Uterus (tissue), 4 donors: ENCODE measurements around the gene FGF13. TPM values are rescaled to one million over a fixed set of nuclear protein-coding genes. Genes with fewer than 3 reads are reported as not detected.

Experiments used
- DNase-seq, 2 donors: peaks; one replicate each; pipeline ENCODE4 v3.0.0-alpha.2; 2019 to 2020
- H3K27ac ChIP-seq, 2 donors: fragments of 200-600 bp; sonication (generic); 1 replicate in 1 of 2; 2 replicates in 1 of 2; pipeline ENCODE4 v1.5.1; 2016 to 2018
- H3K27me3 ChIP-seq, 2 donors: fragments of 200-600 bp; sonication (generic); one replicate each; pipeline ENCODE4 v1.5.1; 2018 to 2019; ENCODE audit warnings: control low read depth in 1 of 2
- H3K36me3 ChIP-seq, 2 donors: fragments of 200-600 bp; sonication (generic); one replicate each; pipeline ENCODE4 v1.5.1; 2019; ENCODE audit warnings: control low read depth in 1 of 2
- H3K4me1 ChIP-seq, 2 donors: fragments of 200-600 bp; sonication (generic); one replicate each; pipeline ENCODE4 v1.5.1; 2018 to 2019; ENCODE audit warnings: control low read depth in 1 of 2
- H3K4me3 ChIP-seq, 2 donors: fragments of 200-600 bp; sonication (generic); 1 replicate in 1 of 2; 2 replicates in 1 of 2; pipeline ENCODE4 v1.5.1; 2018 to 2019; ENCODE audit warnings: mild to moderate bottlenecking in 1 of 2
- H3K9me3 ChIP-seq, 2 donors: fragments of 200-600 bp; sonication (generic); one replicate each; pipeline ENCODE4 v1.5.1; 2019; ENCODE audit warnings: control low read depth in 1 of 2
- CTCF ChIP-seq, 4 experiments: fragments of 200-600 bp in 2 of 4; fragments of 450-650 bp in 2 of 4; sonication (generic) in 2 of 4; IDR thresholded peaks; one replicate each; pipeline ENCODE4 v1.5.1; 2016 to 2019; ENCODE audit warnings: antibody characterized with exemption in 4 of 4, mild to moderate bottlenecking in 2 of 4, moderate library complexity in 1 of 4
- POLR2A ChIP-seq, 2 donors: fragments of 450-650 bp; IDR thresholded peaks; one replicate each; pipeline ENCODE4 v1.6.1; 2016; ENCODE audit warnings: antibody characterized with exemption in 2 of 2, mild to moderate bottlenecking in 1 of 2, moderate library complexity in 1 of 2
- intact Hi-C: fragments of 100-400 bp; cut with DNase I; formaldehyde crosslinking; loops from one replicate; pipeline ENCODE4 v1.15.1; 2023; ENCODE audit warnings: low total_unique reads
- total RNA-seq, 4 donors: library from RNA; depleted of rRNA in 3 of 4; stranded (reverse); fragments of >200 nt in 3 of 4; gene quantifications; one replicate each; pipeline versions ENCODE4 v1.1.0 to v1.2.4, GENCODE V29; 2014 to 2023
- donor health status: DM: yes; HTN: yes; CAD: no.

Gene FGF13
- total RNA-seq, 4 donors from 2014 or later = 15.1 to 51.7 (median 20.1) TPM

- no peak overlapping the region for H3K27ac ChIP-seq
- intact Hi-C loops = no loop called here
- no peak for DNase-seq
- H3K27me3 ChIP-seq = peaks cover 0 to 3% of the 10 kb centered on the region in 2 donors
- H3K4me1 ChIP-seq = no peaks in the 10 kb centered on the region
- no peak for TF ChIP-seq POLR2A (IDR thresholded peaks at IDR 0.05)
- no peak for TF ChIP-seq CTCF (IDR thresholded peaks at IDR 0.05)
- no peaks in the 10 kb centered on the region for H3K9me3 ChIP-seq
- no peak overlapping the region for H3K4me3 ChIP-seq
- H3K36me3 ChIP-seq = no peaks in the 10 kb centered on the region
These were observed 7.4 kb upstream of the FGF13 start for GRCh38 chrX:138718941-138719340.

- Histone ChIP-seq H3K4me1 (no peaks in the 10 kb centered on the region), H3K36me3 (no peaks in the 10 kb centered on the region), H3K27me3 (no peaks in the 10 kb centered on the region), H3K27ac (peak overlapping the region; percentile 33 to 74), H3K4me3 (peak overlapping the region; percentile 39 to 54), H3K9me3 (no peaks in the 10 kb centered on the region)
- intact Hi-C loops = no loop called here
- TF ChIP-seq POLR2A (IDR thresholded peaks at IDR 0.05) = no peak
- peak; percentile 11 to 16 for DNase-seq
These were observed 613 bp downstream of the FGF13 start for GRCh38 chrX:138710866-138711341.

GRCh38 chrX:138709886-138710791 is 1.4 kb downstream of the FGF13 start:
- intact Hi-C loops = no loop called here
- Histone ChIP-seq H3K27ac (peak overlapping the region; percentile 33 to 74), H3K4me3 (peak overlapping the region; percentile 39 to 54), H3K36me3 (no peaks in the 10 kb centered on the region), H3K9me3 (no peaks in the 10 kb centered on the region), H3K27me3 (no peaks in the 10 kb centered on the region), H3K4me1 (no peaks in the 10 kb centered on the region)
- TF ChIP-seq CTCF (IDR thresholded peaks at IDR 0.05) (no peak), POLR2A (IDR thresholded peaks at IDR 0.05) (no peak)
- DNase-seq = no peak

GRCh38 chrX:138708268-138708667 is 3.2 kb downstream of the FGF13 start:
- Histone ChIP-seq H3K27ac (peak overlapping the region in 1 of 2 donors; percentile 7), H3K9me3 (no peaks in the 10 kb centered on the region), H3K36me3 (no peaks in the 10 kb centered on the region), H3K27me3 (no peaks in the 10 kb centered on the region), H3K4me1 (no peaks in the 10 kb centered on the region), H3K4me3 (no peak overlapping the region)
- no peak for DNase-seq
- intact Hi-C loops = no loop called here
- TF ChIP-seq POLR2A (IDR thresholded peaks at IDR 0.05) = no peak
- no peak for TF ChIP-seq CTCF (IDR thresholded peaks at IDR 0.05)

GRCh38 chrX:138704596-138704995 is 6.9 kb downstream of the FGF13 start:
- DNase-seq = no peak
- intact Hi-C loops = no loop called here
- TF ChIP-seq CTCF (IDR thresholded peaks at IDR 0.05) (no peak), POLR2A (IDR thresholded peaks at IDR 0.05) (no peak)
- Histone ChIP-seq H3K27ac (no peak overlapping the region), H3K27me3 (no peaks in the 10 kb centered on the region), H3K4me3 (no peak overlapping the region), H3K4me1 (no peaks in the 10 kb centered on the region), H3K9me3 (no peaks in the 10 kb centered on the region), H3K36me3 (no peaks in the 10 kb centered on the region)
